Transverse colon (tissue), 3 donors: ENCODE data around the gene SELP.

Source experiments
- CTCF ChIP-seq, 5 experiments: fragments of 200-600 bp in 3 of 5; fragments of 450-650 bp in 2 of 5; sonication (generic) in 3 of 5; IDR thresholded peaks; 1 replicate in 2 of 5; 2 replicates in 3 of 5; pipeline ENCODE4 v1.5.1; 2016 to 2017; ENCODE audit warnings: antibody characterized with exemption in 5 of 5, inconsistent platforms in 3 of 5, mild to moderate bottlenecking in 2 of 5, moderate library complexity in 1 of 5
- EP300 ChIP-seq: sonication (generic); formaldehyde crosslinking; IDR thresholded peaks from one replicate; pipeline ENCODE4 v1.6.1; 2017; ENCODE audit warnings: antibody characterized with exemption, low read depth
- POLR2A ChIP-seq: fragments of 450-650 bp; IDR thresholded peaks from one replicate; pipeline ENCODE4 v1.6.1; 2016; ENCODE audit warnings: antibody characterized with exemption, mild to moderate bottlenecking, moderate library complexity

GRCh38 chr1:169538998-169539871 is 90.7 kb downstream of the SELP start:
- TF ChIP-seq EP300, result no peak
- TF ChIP-seq POLR2A, result no peak
- TF ChIP-seq CTCF (IDR thresholded peaks at IDR 0.05), result no peak
